ENCODE data around the gene STBD1.
"Not testable (repeated sequence)": the region's sequence is repeated elsewhere in the genome, so short reads cannot be mapped to it uniquely, and the experiment has no call there.

STBD1 gene

GRCh38 chr4:76325072-76325471 lies 18.5 kb downstream of the STBD1 start:
- DNase-seq (ENCODE audit: low spot score): no peak

GRCh38 chr4:76326515-76326914 lies 20.0 kb downstream of the STBD1 start:
- DNase-seq (ENCODE audit: low spot score): no peak

- no peak for DNase-seq (ENCODE audit: low spot score)
Measured at GRCh38 chr4:76334885-76335284, 28.4 kb downstream of the STBD1 start.

- no peak for DNase-seq (ENCODE audit: low spot score)
Measured at GRCh38 chr4:76339364-76339763, 32.8 kb downstream of the STBD1 start.

GRCh38 chr4:76341063-76341462 lies 34.5 kb downstream of the STBD1 start:
- no peak for DNase-seq (ENCODE audit: low spot score)

GRCh38 chr4:76342191-76342590 lies 35.7 kb downstream of the STBD1 start:
- no peak for DNase-seq (ENCODE audit: low spot score)

GRCh38 chr4:76342803-76343202 lies 36.3 kb downstream of the STBD1 start:
- DNase-seq (ENCODE audit: low spot score): no peak

GRCh38 chr4:76354517-76355473 lies 48.3 kb downstream of the STBD1 start:
- DNase-seq (ENCODE audit: low spot score): peak; percentile 31

- no peak for DNase-seq (ENCODE audit: low spot score)
Measured at GRCh38 chr4:76357981-76358380, 51.4 kb downstream of the STBD1 start.

- DNase-seq (ENCODE audit: low spot score): not testable (repeated sequence)
Measured at GRCh38 chr4:76359881-76360466, 53.4 kb downstream of the STBD1 start.

All from activated CD4-positive, alpha-beta T cell treated with anti-CD3 and anti-CD28 coated beads, Interleukin-2, Interleukin-4, amounts not matched to agents 100 ng/mL and 50 ng/mL, durations not matched to agents 16 hours and 8 hours (primary cell).